HG02852 (cell line): ENCODE measurements around the gene TUBB1.
"Not testable (repeated sequence)": the region's sequence is repeated elsewhere in the genome, so short reads cannot be mapped to it uniquely, and the experiment has no call there.

Source experiments
- ATAC-seq: cut with Tn5 transposase; IDR thresholded peaks from one replicate; pipeline ENCODE4 v1.9.1; 2021; ENCODE audit warnings: mild to moderate bottlenecking, moderate library complexity; ENCODE audit not compliant: unreplicated experiment

Gene TUBB1

DNA sequence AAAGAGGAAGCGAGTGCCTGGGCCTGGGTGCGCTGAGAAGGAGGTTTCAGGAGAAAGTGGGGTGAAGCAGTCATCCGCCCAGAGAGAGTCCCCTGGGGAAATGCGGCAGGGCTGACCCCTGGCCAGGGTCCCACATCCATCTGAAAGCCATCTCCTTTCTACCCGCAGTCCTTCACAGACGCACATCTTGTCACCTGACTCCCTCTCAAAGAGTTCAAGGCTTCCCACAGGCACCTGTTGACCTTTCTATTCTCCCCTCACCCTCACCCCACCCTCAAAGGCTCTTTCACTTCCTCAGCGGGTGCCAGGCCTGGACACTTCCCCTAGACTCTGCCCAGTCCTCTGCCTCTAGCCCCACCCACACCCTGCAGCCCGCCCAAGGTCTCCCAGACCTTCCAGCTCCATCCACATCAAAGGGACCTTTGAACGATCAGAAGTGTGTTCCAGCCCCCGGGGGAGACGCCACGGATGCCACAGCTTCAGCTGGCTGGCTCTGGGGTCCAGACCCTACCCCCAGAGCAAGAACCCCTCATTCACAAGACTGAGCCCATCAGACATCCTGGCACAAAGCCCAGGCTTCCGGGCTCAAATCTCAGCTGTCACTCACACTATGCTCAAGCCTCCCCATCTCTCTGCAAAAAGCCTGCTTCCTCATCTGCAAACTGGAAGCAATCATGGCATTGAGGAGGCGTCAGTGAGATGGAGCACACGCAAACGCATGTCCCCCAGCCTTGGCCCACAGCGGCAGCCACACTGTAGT lies 14.3 kb upstream of the TUBB1 start:
- peak; percentile 32 for ATAC-seq

- ATAC-seq: no peak
These were observed 13.6 kb upstream of the TUBB1 start for GRCh38 chr20:59005523-59006166.

- ATAC-seq: no peak
These were observed 12.9 kb upstream of the TUBB1 start for GRCh38 chr20:59006167-59006863.

- ATAC-seq: peak; percentile 39
These were observed 12.2 kb upstream of the TUBB1 start, which contains the start of gene CTSZ for GRCh38 chr20:59006864-59007664. Gene CTSZ, minus strand, starts transcription at chr20:59007254. Its CDS starts 126 bp downstream, at chr20:59007128.

- ATAC-seq: peak; percentile 44
These were observed 11.3 kb upstream of the TUBB1 start for GRCh38 chr20:59007665-59008511.

DNA sequence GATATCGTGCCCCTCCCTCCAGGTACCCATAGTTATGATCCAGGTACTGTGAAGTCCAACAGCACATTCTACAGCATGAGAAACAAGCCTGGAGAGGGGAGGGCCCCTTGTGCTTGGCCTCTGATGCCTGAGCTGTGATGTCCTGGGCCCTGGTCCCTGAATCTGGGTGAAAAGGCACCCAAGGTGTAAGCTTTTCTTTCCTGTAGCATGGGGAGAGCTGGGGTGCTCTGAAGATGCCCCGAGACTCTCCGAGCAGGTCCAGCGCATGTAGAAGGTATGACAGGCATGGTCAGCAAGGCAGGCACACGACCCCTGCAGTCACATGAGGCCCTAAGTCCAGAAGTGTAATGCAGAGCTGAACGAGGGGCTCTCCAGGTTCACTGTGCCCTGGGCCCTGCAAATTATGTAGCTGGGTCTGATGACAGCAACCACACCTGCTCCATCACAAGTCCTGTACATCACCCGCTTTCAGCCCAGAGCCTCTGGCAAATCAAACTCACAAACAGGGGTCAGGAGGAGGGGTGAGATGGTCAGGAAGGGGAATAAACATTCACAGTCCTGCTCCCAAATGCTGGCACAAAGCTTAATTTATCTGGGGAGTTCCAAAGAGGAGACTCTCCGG lies 10.4 kb upstream of the TUBB1 start:
- ATAC-seq: no peak

DNA sequence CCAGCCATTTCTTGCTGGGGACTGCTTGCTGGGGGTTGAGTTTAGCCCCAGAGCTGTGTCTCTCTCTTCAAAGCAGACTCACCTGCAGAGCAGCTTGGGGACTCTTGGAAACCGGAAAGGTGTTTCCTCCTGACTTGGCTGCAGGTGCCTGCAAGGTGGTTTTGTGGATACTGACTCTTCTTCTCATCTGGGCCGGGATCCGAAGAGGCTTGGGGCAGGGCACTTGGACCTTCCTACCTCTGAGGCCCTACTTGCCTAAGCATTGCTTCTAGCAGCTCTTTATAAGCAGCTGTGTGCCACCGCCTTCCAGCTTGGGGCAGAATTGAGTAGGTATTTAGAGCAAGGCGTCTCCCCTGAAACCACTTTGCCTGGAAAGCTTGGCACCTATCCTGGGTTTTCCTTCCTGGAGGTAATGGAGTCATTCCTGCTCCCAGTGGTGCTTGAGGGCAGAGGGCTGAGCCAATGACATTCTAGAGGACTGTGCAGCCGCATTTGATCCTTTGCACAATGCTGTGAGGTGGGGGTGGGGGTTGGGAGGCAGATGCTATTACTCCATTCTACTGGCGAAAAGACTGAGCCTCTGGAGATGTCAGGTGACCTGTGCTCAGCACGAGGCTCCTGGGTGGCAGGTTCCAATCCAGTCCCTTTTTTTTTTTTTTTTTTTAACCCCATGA lies 8.8 kb upstream of the TUBB1 start:
- ATAC-seq: no peak

DNA sequence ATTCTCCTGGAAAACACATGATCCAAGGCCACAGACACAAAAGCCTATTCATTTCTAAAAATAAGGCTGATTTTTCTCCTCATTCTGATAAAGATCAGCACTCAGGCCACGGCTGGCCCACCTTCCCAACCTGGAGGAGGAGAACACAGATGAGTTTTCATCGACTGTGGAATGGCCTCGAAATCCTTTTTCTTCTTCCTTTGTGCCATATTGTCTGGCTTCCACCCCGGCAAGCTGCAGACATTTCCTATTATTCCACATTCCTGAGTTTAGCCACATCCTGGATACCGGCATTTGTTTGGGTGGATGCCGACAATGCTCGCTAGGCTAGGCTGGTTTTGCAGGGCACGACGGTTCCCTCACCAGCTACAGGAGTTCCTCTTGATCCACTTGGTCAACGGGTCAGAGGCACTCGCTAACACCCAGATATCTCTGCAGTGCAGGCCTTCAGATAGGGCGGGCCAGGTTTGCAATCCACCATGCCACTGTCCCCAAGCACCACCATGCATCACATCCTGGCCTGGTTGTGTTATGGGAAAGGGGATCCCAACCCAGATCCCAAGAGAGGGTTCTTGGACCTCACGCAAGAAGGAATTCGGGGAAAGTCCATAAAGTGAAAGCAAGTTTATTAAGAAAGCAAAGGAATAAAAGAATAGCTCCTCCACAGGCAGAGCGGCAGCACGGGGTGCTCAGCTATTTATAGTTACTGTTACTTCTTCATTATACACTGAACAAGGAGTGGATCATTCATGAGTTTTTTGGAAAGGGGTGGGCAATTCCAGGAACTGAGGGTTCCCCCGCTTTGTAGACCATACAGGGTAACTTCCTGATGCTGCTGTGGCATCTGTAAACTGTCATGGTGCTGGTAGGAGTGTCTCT lies 8.0 kb upstream of the TUBB1 start:
- no peak for ATAC-seq

DNA sequence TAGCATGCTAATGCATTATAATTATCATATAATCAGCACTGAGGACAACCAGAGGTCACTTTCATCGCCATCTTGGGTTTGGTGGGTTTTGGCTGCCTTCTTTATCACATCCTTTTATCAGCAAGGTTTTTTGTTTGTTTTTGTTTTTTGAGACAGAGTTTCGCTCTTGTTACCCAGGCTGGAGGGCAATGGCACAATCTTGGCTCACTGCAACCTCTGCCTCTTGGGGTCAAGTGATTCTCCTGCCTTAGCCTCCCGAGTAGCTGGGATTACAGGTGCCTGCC lies 7.4 kb upstream of the TUBB1 start:
- not testable (repeated sequence) for ATAC-seq

DNA sequence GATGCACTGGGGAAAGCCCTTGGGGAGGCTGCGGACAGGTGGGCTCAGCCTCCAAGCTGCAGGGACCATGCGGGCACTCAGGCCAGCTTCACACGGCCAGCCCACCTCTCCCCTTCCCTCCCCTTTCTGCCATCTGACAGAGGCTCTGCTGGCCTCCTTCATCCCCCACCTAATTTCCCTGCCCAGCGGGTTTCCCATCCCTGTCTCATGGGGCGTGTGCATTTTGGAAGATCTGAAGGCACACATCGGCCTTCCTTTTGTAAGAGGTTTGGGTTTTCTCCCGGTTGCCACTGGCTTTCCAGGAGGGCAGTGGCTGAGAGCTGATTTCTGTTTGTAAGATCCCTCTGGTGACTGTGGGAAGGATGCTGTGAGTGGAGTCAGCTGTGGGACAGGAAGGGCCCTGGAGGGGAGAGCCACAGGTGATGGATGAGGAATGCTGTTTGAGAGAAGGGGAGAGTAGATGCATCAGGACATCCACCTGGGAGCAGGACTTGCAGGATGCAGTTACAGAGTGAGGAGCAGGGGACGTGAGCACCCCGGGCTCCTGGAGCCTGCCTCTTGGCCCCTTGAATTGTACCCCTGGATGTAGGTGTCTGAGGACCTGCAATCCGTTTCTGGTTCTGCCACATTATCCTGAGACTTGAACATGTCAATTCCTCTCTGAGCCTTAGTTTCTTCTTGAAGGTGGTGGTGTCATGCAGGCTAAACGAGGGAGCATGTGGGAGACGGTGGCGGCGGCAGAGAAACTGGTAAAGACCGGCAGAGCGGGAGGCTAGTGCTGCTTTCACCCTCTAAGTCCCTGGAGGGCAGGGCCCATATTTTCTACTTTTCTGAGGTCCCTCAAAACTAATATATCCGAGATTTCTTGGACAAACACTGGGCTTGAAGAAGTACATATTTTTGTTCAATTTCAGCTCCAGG lies 5.9 kb upstream of the TUBB1 start:
- no peak for ATAC-seq

- ATAC-seq: no peak
These were observed 5.1 kb upstream of the TUBB1 start for GRCh38 chr20:59013959-59014608.

GRCh38 chr20:59014680-59015389 lies 4.4 kb upstream of the TUBB1 start:
- ATAC-seq: no peak

- ATAC-seq: no peak
These were observed 3.8 kb upstream of the TUBB1 start for GRCh38 chr20:59015411-59015810.

DNA sequence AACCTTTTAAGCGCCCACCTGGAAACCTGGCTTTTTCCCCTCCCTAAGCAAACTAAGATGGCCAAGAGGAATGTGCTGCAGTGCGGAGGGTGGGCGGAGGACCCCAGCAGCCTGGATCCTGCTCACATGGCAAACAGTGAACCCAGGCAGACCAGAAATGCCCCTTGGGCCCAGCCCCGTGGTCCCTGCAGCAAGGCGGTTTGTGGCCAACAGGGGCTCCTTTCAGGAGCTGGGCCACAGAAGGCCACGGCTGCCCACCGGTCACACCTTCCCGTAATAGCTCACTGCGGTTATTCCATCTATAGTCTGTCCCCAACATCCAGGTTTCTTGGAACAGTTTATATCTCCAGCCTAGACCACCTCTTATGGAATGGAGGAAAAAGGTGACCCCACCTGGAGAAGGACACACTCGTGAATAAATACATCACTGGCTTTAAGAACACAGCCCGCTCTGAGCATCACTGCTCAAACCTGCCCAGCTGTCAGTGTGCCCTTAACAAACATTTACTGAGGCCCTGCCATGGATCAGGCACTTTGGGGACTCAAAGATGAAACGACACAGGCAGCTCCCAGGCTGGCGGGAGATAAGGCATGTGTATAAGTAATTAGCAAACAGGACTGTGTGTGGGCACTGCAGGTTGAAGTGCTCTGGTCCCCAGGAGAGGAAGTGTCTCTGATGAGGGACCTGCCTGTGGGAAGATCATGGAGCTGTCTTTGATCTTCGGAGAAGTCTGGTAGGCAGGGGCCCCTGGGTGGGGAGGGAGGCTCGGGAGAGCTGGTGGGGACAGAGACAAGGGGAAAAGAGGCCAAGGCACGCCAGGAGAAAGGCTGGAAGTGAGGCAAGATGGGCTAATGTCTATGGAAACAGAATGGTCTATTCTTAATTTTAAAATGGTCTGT lies 3.2 kb upstream of the TUBB1 start:
- no peak for ATAC-seq

DNA sequence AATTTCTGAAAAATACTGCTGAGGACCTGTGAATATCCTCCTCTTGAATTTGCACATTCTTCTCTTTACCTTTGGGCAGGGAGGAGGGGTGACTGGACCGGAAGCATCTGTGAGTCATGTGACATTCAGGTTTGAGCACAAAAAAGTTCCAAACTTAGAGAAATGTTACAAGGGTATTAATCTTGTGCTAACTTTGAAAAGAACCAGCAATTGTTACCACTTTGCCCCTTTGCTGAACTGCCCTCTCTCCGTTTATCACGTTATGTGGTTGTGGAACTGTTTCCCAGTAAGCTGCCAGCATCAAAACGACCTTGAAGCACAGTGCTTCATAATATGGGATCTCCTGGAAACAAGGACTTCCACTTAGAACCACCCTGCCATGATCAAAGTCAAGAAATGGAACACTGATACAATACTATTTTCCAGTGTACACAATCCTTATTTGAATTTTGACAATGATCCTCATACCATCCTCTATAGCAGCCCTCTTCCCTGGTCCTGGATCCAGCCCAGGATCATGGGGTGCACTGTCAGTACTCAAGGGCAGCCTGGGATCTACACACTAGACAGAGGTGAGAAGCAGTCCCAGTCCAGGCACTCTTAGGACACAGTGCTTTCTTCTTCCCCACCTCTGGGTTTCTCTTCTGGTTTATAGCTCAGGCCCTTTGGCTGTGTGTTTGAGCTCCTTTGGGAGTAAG lies 2.3 kb upstream of the TUBB1 start:
- ATAC-seq: no peak
